KG1 (cell line): ENCODE results near the gene BMF.
"Not testable (repeated sequence)": the region's sequence is repeated elsewhere in the genome, so short reads cannot be mapped to it uniquely, and the experiment has no call there.

Source experiments
- DNase-seq: peaks from one replicate; lab custom pipeline; 2025; lab: John Stamatoyannopoulos, UW

BMF gene, protein sequence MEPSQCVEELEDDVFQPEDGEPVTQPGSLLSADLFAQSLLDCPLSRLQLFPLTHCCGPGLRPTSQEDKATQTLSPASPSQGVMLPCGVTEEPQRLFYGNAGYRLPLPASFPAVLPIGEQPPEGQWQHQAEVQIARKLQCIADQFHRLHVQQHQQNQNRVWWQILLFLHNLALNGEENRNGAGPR

DNA sequence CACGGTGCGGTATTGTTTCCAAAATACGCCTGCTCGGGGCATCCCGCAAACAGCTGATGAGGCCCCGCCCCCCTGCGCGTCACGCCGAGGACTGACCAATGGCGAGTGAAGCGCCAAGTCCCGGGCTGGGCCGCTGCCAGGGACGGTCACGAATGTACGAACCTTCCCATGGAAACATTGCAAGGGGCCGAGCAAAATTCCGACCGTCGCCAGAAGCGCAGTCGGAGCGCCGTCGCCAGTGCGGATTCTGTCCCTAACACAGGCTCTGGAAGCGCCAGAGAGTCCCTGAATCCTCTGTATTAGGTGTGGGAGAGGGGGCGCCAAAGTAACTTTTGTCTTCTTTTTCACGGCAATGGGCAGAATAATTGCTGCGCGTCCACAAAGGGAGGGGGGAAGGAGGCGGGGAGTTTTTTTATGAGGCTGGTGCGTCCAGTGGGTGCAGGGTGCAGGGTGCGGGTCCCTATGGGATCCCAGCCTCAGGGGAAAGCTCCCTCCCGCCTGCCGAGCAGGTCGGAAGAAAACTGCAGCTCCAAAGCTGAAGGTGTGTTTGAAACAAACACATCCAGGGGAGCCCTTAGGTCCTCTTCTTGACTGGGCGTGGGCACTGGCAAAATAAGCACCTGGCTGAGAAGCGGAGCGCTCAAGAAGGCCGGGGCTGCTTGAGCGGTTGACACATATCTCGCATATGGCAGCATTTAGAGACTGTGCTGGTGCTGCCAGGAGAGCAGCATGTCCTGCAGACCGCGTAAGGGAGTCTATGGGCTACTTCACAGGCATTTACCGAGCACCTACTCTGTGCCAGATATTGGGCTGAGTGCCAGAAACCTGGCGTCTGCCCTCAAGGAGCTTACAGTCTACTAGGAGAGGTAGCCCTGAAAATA is at the start of gene BMF:
TSS of gene BMF (minus strand) at position 25 of the 881 bp plus-strand sequence. CDS start 2,793 bp downstream, outside the sequence.
- DNase-seq = peak; percentile 89

DNA sequence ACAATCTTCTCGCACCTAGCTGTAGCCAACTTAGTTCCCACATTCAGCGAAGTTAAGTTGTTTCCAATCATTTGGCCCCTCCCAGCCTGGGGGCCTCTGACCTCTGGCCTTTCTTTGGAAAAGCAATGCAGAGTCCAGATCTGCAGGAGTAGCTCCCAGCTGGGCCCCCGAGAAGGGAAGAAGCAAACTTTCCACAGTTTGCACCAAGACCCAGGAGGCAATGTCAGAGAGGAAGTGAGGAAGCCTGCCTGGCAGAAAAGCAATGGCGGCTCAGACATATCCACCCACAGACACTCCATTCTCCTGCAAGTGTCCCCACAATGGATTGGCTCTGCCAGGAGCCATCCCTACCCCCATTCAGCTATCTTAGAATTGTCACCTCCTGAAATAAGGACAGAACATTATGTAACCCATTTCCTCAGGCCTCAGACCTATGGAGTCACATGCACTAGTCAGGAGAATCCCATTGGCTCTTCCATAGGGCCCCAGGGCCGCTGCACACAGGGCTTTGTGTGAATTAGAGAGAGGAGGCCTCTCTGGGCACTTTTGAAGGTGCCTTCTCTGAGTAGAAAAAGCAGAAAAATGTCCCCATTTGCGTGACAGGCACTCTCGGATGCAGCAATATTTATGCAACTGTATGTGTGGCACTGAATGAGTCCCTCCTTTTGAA is 49.2 kb upstream of the BMF start:
- no peak for DNase-seq

DNA sequence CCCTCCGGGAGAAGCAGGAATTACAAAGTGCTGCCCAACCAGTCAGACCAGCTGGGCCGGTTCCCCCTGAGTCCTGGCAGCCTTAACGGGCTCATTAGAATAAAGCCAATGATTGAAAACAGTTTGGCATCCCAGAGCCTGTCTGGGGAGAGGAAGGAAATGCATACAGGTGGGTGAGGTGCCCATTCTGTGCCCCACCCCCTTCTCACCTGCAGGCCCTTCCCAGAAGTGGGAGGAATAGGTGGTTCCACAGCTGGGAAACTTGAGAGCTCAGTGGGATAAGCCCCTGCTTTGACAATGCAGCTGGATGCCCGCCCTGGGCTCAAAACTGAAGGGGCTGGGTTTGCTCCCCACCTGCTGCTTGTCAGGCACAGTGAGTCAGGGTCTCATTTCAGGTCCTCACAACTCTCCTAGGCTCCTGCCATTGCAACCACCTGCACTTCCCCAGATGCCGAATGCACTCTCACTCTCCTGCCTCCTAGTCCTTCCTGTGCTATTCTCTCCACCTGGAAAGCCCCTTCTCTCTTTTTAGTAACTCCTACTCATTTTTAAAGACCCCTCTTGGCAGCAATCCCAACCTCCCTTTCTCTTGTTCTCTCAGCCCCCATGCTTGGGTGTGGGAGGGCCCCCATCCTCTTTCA is 46.7 kb upstream of the BMF start:
- DNase-seq = no peak

DNA sequence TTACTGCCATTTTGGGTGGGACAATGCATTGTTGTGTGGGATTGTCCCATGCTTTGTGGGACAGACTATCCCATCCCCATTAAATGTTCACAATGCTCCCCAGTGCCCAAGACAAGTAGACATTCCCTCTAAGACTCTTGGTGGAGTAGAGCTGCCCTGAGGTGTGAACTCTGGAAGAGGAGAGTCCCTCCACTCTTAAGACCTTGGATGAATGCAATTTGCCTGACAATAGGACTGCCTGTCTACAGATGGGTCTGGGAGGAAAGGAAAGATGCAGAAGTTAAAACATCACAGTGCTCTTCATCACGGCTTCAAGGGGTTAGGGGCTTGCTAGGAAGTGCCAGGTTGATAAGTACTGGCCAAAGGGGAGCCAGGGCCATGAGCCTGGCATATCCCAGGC is 46.1 kb upstream of the BMF start:
- DNase-seq = not testable (repeated sequence)

DNA sequence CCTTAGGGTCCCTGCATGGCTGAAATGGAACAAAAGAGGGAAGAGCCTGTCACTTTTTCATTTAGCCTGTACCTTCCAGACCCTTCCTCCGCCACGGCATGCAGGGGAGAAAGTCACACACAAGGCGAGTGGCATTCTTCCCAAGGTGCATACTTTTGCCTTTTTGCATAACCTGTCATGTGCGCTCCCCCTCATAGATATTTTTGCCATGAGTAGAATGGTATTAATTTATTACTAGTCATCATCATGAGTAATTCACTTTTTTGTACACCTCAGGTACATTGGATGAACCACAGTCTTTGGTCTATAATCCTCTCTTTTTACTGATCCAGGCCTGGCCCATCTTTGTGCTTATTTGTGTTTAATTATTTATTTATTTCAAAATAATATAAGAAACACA is 43.3 kb upstream of the BMF start:
- no peak for DNase-seq

DNA sequence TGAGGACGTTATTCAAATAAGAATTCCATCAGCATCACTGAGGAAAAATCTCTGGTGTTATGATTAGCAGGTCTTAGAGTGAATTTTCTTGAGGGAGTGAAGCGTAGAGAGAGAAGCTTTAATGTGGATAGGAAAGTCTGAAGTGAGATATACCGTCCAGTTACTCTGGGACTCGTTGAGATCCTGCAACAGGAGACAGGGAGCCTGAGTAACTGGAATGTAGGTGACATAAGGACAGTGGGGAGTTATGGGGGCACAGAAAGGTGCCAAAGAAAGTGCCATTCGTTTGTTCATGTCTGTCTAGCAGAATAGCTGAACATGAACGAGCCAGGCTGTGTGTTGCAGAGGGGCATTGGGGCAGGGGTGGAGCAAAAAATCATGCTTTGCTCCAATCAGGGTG is 42.8 kb upstream of the BMF start:
- DNase-seq = no peak

DNA sequence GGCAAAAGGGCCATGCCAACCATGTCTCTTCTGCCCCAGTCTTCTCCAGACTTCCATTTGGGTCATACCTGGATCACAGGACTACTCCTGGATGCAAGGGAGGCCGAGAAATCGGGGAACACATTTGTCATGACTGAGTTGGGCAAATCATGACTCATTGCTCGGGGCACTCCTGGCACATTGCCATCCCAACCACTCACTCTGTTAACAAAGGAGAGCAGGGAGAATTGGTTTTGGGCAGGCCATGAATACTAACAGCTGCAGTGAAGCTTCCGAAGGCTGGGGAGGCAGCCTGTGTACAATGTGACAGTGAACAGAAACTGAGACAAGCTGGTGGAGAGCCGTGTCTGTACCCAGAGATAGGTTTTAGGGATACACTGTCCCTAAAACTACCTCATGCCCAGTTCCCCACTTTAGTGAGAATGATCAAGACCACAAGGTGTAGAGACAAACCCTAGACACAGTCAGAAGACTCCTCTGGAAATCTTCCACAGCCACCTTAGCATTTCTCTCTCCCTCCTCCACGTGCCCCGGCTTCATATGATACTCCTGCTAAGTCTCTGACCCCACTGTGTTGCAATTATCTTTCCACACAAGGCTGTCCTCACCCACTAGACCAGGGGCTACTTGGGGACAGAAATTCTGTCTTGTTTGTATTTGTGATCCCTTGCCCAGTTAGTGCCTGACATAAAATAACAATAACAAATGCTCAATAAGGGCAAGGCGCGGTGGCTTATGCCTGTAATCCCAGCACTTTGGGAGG is 41.7 kb upstream of the BMF start:
- DNase-seq = no peak

DNA sequence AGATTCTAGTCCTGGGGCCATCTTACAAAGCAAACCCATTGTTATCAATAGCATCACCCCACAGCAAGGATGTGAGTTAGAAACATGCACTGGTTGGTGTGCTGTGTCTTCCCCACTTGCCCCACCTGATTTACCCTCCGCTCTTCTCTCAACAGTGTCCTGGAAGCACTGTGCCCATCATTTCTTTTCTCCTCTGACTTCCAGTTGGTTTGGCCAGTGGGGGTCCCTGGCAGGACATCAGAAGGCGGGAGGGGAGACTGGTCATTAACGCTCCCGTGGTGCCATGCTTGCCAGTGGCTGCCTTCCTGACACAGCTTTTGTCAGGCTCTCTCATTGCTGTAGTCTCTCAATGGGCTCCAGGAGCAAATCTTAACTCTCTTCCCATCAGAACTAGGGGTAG is 40.7 kb upstream of the BMF start:
- DNase-seq = no peak

DNA sequence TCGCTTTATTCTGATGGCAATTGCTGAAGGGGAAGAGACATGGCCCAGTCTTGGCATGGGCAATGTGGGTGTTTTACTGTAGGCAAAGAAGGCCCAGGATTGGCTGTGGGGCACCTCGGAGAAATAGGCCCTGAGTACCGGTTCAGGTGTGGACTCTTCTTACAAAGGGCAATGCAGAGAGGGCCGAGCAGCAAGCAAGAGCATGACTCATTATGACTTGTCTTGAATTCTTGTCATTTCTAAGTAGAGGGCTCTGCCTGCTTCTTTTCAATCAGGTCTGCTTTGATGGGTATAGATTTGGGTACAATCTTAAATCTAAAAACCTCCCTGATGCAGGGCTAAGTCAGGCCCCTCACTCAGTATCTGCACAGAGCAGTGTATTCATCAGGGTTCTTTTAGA is 37.4 kb upstream of the BMF start:
- no peak for DNase-seq

DNA sequence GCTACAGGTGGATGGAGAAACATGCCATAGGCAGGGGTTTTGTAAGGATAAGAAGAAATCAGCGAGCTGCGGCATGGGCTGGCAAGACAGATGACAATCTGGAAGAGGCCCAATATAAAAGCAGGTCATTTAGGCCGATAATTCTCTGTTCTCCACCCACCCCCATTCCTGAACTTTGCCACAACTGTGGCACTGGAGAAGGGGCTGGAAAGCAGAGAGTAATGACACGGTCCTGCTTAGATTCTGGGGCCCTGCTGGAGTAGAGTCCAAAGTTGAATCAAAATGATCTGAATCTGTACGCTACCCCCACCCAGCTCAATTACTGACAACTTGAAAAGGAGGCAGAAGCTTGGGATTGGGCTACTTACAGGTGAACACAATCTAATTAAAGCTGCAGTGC is 33.7 kb upstream of the BMF start:
- no peak for DNase-seq

DNA sequence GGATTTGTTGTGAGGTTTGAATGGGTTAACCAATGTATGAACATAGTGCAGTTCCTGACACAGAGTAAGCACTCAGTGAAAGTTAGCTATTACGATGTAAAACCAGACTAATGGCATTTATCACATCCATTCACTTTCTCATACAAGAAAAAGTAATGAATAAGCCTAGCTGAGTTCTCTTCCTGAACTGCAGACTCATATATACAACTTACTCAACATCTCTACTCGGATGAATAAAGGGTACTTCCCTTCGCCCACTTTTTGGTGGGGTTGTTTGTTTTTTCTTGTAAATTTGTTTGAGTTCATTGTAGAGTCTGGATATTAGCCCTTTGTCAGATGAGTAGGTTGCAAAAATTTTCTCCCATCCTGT is 29.5 kb upstream of the BMF start:
- not testable (repeated sequence) for DNase-seq

DNA sequence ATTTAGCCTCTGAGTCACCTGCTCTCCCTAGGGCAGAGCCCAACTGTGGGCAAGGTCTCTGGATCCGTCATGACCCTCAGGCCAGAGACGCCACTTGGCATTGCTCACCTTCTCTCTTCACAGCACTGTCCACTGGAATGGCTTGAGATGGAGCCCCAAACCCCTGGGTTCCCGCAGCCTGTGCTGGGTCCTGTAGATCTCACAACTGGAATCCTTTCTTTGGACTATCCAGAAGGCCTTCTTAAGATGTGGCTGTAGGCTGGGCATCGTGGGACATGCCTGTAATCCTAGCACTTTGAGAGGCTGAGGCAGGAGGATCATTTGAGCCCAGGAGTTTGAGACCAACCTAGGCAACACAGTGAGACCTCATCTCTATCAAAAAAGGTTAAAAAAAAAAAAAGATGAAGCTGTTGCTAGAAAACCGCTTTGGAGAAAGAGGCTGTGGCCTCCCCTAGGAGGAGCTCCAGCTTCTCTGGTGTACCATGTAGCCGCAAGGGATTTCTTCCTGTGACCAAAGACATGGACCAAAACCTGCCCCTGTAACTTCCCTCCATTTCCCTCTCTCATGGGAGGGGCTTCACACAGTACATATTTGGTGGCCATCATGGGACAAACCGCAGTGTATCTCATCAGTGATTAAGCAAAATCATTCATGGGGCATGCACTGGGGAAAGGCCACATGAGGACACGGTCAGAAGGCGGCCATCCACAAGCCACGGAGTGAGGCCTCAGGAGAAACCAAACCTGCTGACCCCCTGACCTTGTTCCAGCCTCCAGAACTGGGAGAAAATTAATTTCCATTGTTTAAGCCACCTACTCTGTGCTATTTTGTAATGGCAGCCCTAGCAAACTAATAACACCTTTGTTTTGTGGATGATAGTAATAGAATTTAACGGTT is 28.9 kb upstream of the BMF start:
- DNase-seq = no peak

DNA sequence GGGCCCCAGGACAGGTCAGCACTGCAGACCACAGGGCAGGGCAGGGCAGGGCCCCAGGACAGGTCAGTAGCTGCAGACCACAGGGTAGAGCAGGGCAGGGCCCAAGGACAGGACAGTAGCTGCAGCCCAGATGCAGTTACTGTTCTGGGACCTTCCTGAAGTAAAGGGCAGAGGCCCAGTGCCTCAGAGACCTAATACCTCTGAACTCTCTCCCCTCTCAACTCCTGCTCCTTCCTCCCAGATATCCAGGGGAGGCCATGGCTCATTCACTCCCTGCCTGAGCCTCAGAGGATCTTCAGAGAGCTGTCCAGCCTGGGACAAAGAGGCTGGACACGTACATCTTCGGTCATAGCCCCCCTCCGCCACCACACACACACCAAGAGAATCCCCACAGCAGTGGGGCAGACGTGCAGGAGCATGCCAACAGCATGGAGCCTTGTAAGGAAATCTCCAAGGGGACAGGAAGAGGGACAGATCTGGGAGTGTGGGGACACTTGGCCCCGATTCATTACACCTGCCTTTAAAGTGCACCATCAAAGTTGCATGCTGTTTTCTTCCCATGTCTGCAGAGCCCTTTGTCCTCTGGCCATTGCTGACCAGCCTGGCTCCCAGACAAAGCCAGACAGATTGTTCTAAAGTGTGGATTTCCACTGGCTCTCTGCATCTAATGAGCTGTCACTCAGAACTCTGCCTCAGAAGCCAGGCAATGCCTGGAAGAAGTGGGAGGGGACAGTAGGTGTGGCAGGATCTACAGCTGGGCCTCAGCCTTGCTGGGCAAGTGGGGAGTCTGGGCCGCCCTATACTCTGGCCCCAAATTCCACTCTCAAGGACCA is 28.0 kb upstream of the BMF start:
- no peak for DNase-seq

DNA sequence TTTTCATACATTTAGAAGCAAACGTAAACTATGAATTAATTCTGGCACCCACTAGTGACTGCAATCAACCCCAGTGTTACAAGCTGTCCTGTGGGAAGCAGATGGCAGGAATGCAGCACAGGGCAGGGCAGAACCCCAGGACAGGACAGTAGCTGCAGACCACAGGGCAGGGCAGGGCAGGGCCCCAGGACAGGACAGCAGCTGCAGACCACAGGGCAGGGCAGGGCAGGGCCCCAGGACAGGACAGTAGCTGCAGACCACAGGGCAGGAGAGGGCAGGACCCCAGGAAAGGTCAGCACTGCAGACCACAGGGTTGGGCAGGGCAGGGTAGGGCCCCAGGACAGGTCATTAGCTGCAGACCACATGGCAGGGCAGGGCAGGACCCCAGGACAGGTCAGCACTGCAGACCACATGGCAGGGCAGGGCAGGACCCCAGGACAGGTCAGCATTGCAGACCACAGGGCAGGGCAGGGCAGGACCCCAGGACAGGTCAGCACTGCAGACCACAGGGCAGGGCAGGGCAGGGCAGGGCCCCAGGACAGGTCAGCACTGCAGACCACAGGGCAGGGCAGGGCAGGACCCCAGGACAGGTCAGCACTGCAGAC is 27.3 kb upstream of the BMF start:
- not testable (repeated sequence) for DNase-seq

DNA sequence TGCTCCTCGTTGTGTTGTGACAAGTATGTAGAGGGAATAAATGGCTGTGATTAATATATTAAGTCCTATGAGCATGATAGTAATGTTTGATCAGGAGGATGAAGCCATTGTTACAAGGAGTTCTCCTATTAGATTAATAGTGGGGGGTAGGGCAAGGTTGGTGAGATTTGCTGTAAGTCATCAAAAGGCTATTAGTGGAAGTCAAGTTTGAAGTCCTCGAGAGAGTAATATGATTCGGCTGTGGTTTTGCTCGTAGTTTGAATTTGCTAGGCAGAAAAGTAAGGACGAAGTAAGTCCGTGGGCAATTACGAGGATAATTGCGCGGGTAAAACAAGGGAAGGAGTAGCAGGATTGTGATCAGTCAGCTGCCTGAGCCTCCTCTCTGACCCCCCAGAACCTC is 26.2 kb upstream of the BMF start:
- no peak for DNase-seq

DNA sequence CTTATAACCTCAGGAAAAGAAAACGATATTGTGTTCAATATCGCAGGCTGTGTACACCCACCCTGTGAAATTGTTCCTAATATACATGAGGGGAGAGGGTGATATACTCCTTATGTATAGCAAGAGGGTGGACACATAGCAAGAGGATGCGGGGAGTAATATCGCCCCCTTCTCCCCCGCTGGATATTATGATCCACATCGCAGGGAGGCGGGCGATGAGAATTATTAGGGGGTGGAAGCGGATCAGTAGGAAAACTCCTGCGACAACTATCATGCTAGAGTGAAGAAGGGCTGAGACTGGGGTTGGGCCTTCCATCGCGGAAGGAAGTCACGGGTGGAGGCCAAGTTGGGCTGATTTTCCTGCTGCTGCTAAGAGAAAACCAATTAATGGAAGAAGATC is 24.9 kb upstream of the BMF start:
- DNase-seq = no peak

DNA sequence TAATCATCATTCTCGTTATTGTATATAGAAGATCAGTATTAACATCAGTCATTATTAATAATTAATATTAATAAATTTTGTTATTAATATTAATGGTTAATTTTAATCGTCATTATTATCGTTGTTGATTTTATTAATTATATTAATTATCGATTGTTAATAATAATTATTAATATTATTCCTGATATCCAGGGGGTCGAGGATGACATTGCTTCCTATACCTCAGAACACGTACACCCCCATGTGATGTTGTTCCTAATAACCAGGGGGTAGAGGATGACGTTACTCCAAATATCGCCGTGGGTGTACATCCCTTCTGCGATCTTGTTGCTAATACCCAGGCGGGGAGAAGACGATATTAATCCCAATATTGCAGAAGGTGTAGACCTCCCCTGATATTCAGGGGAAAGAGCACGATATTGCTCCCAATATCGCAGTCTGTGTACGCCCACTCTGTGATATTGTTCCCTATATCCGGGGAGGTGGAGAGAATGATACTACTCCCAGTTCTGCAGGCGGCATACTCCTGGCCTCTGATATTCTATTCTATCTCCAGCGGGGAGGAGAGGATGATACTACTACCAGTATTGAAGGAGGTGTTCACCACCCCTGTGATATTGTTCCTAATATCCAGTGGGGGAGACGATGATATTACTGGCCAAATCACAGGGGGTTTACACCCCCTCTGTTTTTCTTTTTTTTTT is 22.3 kb upstream of the BMF start:
- DNase-seq = no peak

DNA sequence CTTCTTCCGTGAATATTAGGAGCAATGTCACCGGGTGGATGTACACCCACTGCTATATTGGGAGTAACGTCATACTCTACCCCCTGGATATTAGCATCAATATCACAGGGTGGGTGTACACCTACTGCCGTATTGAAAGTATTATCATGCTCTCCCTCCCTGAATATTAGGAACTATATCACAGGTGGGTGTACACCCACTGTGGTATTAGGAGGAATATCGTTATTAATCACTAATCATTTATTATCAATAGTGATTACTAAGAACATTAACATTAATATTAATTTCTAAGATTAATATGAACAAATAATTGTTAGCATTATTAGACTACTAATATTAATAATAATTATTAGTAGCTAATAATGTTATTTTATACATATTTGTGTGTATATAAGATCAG is 21.4 kb upstream of the BMF start:
- no peak for DNase-seq
